ENCODE data around the gene NAGPA. TPM values are rescaled to one million over a fixed set of nuclear protein-coding genes. Genes with fewer than 3 reads are reported as not detected.

NAGPA gene
- total and polyA plus RNA-seq, 10 of the 15 experiments (the other 5 are each of a cell fraction or from before 2014, with no cell fraction given): 0.03 to 11.6 (median 6.6) TPM

DNA sequence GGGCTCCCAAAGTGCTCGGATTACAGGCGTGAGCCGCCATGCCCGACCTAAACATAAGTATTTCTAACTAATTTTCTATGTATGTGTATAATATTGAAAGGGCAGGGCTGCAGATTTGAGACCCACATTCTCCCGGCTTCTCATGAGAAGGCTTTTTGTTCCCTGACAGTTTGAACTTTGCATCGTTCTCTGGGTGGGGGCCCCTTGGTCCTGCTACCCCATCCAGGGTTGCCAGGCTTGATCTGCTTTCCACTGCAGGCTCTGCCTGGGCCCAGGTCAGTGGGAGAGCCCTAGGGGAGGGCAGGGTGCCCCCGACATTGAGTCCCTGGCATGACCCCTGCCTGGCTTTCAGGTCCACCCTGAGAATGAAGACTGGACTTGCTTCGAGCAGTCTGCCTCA is 43.3 kb downstream of the NAGPA start (continued):
- TF ChIP-seq MTA3 (IDR thresholded peaks at IDR 0.05; ENCODE audit: borderline replicate concordance, low read length) (no peak), RCOR1 (conservative IDR thresholded peaks at IDR 0.05; ENCODE audit: low read depth, low read length) (no peak)

DNA sequence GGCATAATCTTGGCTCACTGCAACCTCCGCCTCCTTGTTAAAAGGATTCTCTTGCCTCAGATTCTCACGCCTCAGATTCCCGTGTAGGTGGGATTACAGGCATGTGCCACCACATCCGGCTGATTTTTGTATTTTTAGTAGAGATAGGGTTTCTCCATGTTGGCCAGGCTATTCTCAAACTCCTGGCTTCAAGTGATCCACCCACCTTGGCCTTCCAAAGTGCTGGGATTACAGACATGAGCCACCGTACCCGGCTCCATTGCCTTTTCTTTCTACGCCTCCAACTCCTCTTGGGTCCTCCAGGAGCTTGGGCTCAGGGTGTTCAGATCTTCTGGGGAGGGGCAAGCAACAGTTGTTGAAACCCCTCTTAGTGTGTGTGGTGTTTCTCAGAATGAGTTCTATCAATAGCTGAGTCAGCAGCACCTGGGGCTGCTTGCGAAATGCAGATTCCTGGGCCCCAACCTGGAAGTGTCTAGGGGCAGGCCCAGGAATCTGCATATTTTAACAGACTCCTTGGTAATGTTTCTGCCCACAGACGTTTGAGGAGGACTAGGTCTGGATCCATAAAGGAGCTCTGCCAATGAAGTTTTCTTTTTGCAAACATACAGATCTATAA is 44.2 kb downstream of the NAGPA start:
- no peaks in the 10 kb centered on the region for H3K79me2 ChIP-seq (ENCODE audit: control insufficient read depth, insufficient read depth, low read length)
- H2AFZ ChIP-seq (ENCODE audit: control insufficient read depth, low read depth, low read length): no peak overlapping the region
- 59% methylated on average over 9 of the region's 9 CpGs for WGBS (ENCODE audit: insufficient coverage, insufficient replicate concordance, low lambda C conversion rate, missing lambda C conversion rate)
- no peaks in the 10 kb centered on the region for H3K36me3 ChIP-seq (ENCODE audit: control insufficient read depth in 2 of 2, insufficient read depth in 2 of 2, low read length in 1 of 2)
- DNase-seq (ENCODE audit: low read depth, low spot score) (no peak), ATAC-seq (no peak), FAIRE-seq (no peak)
- RAD21 ChIA-PET (ENCODE audit: unreplicated experiment): no interaction called here
- no peak overlapping the region for H3K9ac ChIP-seq (ENCODE audit: control insufficient read depth, insufficient read depth, low read length)
- H3K9me3 ChIP-seq (replicated peaks; ENCODE audit: control insufficient read depth, insufficient read depth, low read length): no peaks in the 10 kb centered on the region; the same call in 2 of the 3 replicates
- H3K4me1 ChIP-seq (ENCODE audit: control insufficient read depth, insufficient read depth, low read length): no peaks in the 10 kb centered on the region
- intact Hi-C loops (cut with micrococcal nuclease; ENCODE audit: unreplicated experiment) (no loop called here), in situ Hi-C loops (cut with MboI) (no loop called here)
- H3K27ac ChIP-seq (ENCODE audit: control insufficient read depth, insufficient read depth): no peak overlapping the region
- POLR2A ChIA-PET: no interaction called here
- H3K4me2 ChIP-seq (ENCODE audit: control insufficient read depth, insufficient read depth): no peak overlapping the region
- TF ChIP-seq PML (IDR thresholded peaks at IDR 0.05; ENCODE audit: low read length) (no peak), RB1 (IDR thresholded peaks at IDR 0.05; ENCODE audit: borderline replicate concordance) (no peak), BACH1 (IDR thresholded peaks at IDR 0.05; ENCODE audit: borderline replicate concordance) (no peak), PRDM15 (CRISPR knock-in tag; IDR thresholded peaks at IDR 0.05) (no peak)
- TF ChIP-seq, protein P1, sequence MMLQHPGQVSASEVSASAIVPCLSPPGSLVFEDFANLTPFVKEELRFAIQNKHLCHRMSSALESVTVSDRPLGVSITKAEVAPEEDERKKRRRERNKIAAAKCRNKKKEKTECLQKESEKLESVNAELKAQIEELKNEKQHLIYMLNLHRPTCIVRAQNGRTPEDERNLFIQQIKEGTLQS (IDR thresholded peaks at IDR 0.05; ENCODE audit: borderline replicate concordance, extremely low read depth, low read depth, low read length): no peak
- H3K4me3 ChIP-seq: no peak overlapping the region
- SMC1A ChIA-PET (ENCODE audit: uncharacterized antibody, unreplicated experiment): no interaction called here
- peaks cover 0 to 2% of the 10 kb centered on the region in 2 experiments; a peak in 2 of 4 replicates for H3K27me3 ChIP-seq (replicated peaks in 1 of 2; ENCODE audit: control insufficient read depth in 2 of 2, insufficient read depth in 2 of 2, low read length in 1 of 2)
- no TSS peak for BruUV-seq (replicated peaks)
- H4K20me1 ChIP-seq (ENCODE audit: control insufficient read depth, insufficient read depth): no peaks in the 10 kb centered on the region
- CTCF ChIA-PET: no interaction called here

All from GM12878 (cell line).